Testis (tissue), 2 donors: Measurements from ENCODE around the gene SEH1L.
A peak's percentile ranks its signal among the peaks of the same experiment; 100 is the strongest.

Experiments
- CTCF ChIP-seq, 3 experiments: fragments of 450-650 bp in 2 of 3; fragments of 200-600 bp in 1 of 3; sonication (generic) in 1 of 3; IDR thresholded peaks; one replicate each; pipeline ENCODE4 v1.5.1; 2016 to 2019; ENCODE audit warnings: antibody characterized with exemption in 3 of 3, mild to moderate bottlenecking in 2 of 3, moderate library complexity in 1 of 3
- POLR2A ChIP-seq: fragments of 450-650 bp; IDR thresholded peaks from one replicate; pipeline ENCODE4 v1.6.1; 2017; ENCODE audit warnings: antibody characterized with exemption, mild to moderate bottlenecking, moderate library complexity

- TF ChIP-seq CTCF (IDR thresholded peaks at IDR 0.05), result no peak
- peak; percentile 11 for TF ChIP-seq POLR2A
Observed at GRCh38 chr18:12948050-12948804, 416 bp downstream of the SEH1L start.
